ENCODE measurements around the gene WIZ.

WIZ gene

GRCh38 chr19:15437355-15438123, 12.2 kb downstream of the WIZ start:
- Histone ChIP-seq H3K27me3 (replicated peaks; ENCODE audit: control insufficient read depth, insufficient read depth, low read length, poor library complexity, severe bottlenecking) (no peaks in the 10 kb centered on the region), H3K9me3 (ENCODE audit: control insufficient read depth, low read length) (no peaks in the 10 kb centered on the region), H3K4me3 (ENCODE audit: insufficient read depth, low read depth, low read length, poor library complexity, severe bottlenecking) (no peak overlapping the region), H3K27ac (ENCODE audit: insufficient read depth, low read length, poor library complexity, severe bottlenecking) (no peak overlapping the region), H3K4me1 (ENCODE audit: control insufficient read depth, insufficient read depth, low read length, poor library complexity, severe bottlenecking) (peaks cover 5% of the 10 kb centered on the region), H3K36me3 (ENCODE audit: control insufficient read depth, insufficient read depth, low read length) (no peaks in the 10 kb centered on the region)
- DNase-seq, result no peak

GRCh38 chr19:15436826-15437110, 13.0 kb downstream of the WIZ start:
- Histone ChIP-seq H3K27ac (ENCODE audit: insufficient read depth, low read length, poor library complexity, severe bottlenecking) (no peak overlapping the region), H3K36me3 (ENCODE audit: control insufficient read depth, insufficient read depth, low read length) (no peaks in the 10 kb centered on the region), H3K4me3 (ENCODE audit: insufficient read depth, low read depth, low read length, poor library complexity, severe bottlenecking) (no peak overlapping the region), H3K4me1 (ENCODE audit: control insufficient read depth, insufficient read depth, low read length, poor library complexity, severe bottlenecking) (peaks cover 8% of the 10 kb centered on the region), H3K9me3 (ENCODE audit: control insufficient read depth, low read length) (no peaks in the 10 kb centered on the region), H3K27me3 (replicated peaks; ENCODE audit: control insufficient read depth, insufficient read depth, low read length, poor library complexity, severe bottlenecking) (no peaks in the 10 kb centered on the region)
- no peak for DNase-seq

GRCh38 chr19:15436012-15436825, 13.5 kb downstream of the WIZ start:
- Histone ChIP-seq H3K4me1 (ENCODE audit: control insufficient read depth, insufficient read depth, low read length, poor library complexity, severe bottlenecking) (peaks cover 13% of the 10 kb centered on the region), H3K9me3 (ENCODE audit: control insufficient read depth, low read length) (no peaks in the 10 kb centered on the region), H3K36me3 (ENCODE audit: control insufficient read depth, insufficient read depth, low read length) (no peaks in the 10 kb centered on the region), H3K27me3 (replicated peaks; ENCODE audit: control insufficient read depth, insufficient read depth, low read length, poor library complexity, severe bottlenecking) (no peaks in the 10 kb centered on the region), H3K4me3 (ENCODE audit: insufficient read depth, low read depth, low read length, poor library complexity, severe bottlenecking) (no peak overlapping the region), H3K27ac (ENCODE audit: insufficient read depth, low read length, poor library complexity, severe bottlenecking) (no peak overlapping the region)
- DNase-seq, result no peak

GRCh38 chr19:15433519-15434069, 16.2 kb downstream of the WIZ start:
- no peak for DNase-seq
- Histone ChIP-seq H3K36me3 (ENCODE audit: control insufficient read depth, insufficient read depth, low read length) (peaks cover 5% of the 10 kb centered on the region), H3K9me3 (ENCODE audit: control insufficient read depth, low read length) (no peaks in the 10 kb centered on the region), H3K4me3 (ENCODE audit: insufficient read depth, low read depth, low read length, poor library complexity, severe bottlenecking) (peak overlapping the region; percentile 60), H3K4me1 (ENCODE audit: control insufficient read depth, insufficient read depth, low read length, poor library complexity, severe bottlenecking) (peaks cover 18% of the 10 kb centered on the region), H3K27me3 (replicated peaks; ENCODE audit: control insufficient read depth, insufficient read depth, low read length, poor library complexity, severe bottlenecking) (no peaks in the 10 kb centered on the region), H3K27ac (ENCODE audit: insufficient read depth, low read length, poor library complexity, severe bottlenecking) (no peak overlapping the region)

- H3K4me3 ChIP-seq (ENCODE audit: insufficient read depth, low read depth, low read length, poor library complexity, severe bottlenecking), result peak overlapping the region; percentile 60
- peak overlapping the region; percentile 64 for H3K27ac ChIP-seq (ENCODE audit: insufficient read depth, low read length, poor library complexity, severe bottlenecking)
- no peaks in the 10 kb centered on the region for H3K9me3 ChIP-seq (ENCODE audit: control insufficient read depth, low read length)
- DNase-seq, result peak; percentile 82 to 86 (median 84)
- peaks cover 9% of the 10 kb centered on the region for H3K36me3 ChIP-seq (ENCODE audit: control insufficient read depth, insufficient read depth, low read length)
- no peaks in the 10 kb centered on the region for H3K27me3 ChIP-seq (replicated peaks; ENCODE audit: control insufficient read depth, insufficient read depth, low read length, poor library complexity, severe bottlenecking)
- peaks cover 18% of the 10 kb centered on the region for H3K4me1 ChIP-seq (ENCODE audit: control insufficient read depth, insufficient read depth, low read length, poor library complexity, severe bottlenecking)
These were observed 16.9 kb downstream of the WIZ start for GRCh38 chr19:15432629-15433518.

- Histone ChIP-seq H3K36me3 (ENCODE audit: control insufficient read depth, insufficient read depth, low read length) (peaks cover 16% of the 10 kb centered on the region), H3K27me3 (replicated peaks; ENCODE audit: control insufficient read depth, insufficient read depth, low read length, poor library complexity, severe bottlenecking) (no peaks in the 10 kb centered on the region), H3K9me3 (ENCODE audit: control insufficient read depth, low read length) (no peaks in the 10 kb centered on the region), H3K4me1 (ENCODE audit: control insufficient read depth, insufficient read depth, low read length, poor library complexity, severe bottlenecking) (peaks cover 18% of the 10 kb centered on the region), H3K27ac (ENCODE audit: insufficient read depth, low read length, poor library complexity, severe bottlenecking) (peak overlapping the region; percentile 66), H3K4me3 (ENCODE audit: insufficient read depth, low read depth, low read length, poor library complexity, severe bottlenecking) (peak overlapping the region; percentile 63)
- DNase-seq, result no peak
These were observed 17.7 kb downstream of the WIZ start for GRCh38 chr19:15432018-15432494.

GRCh38 chr19:15431396-15432017, 18.2 kb downstream of the WIZ start:
- Histone ChIP-seq H3K36me3 (ENCODE audit: control insufficient read depth, insufficient read depth, low read length) (peaks cover 22% of the 10 kb centered on the region), H3K4me1 (ENCODE audit: control insufficient read depth, insufficient read depth, low read length, poor library complexity, severe bottlenecking) (peaks cover 18% of the 10 kb centered on the region), H3K4me3 (ENCODE audit: insufficient read depth, low read depth, low read length, poor library complexity, severe bottlenecking) (peak overlapping the region; percentile 63), H3K27ac (ENCODE audit: insufficient read depth, low read length, poor library complexity, severe bottlenecking) (peak overlapping the region; percentile 66), H3K27me3 (replicated peaks; ENCODE audit: control insufficient read depth, insufficient read depth, low read length, poor library complexity, severe bottlenecking) (no peaks in the 10 kb centered on the region), H3K9me3 (ENCODE audit: control insufficient read depth, low read length) (no peaks in the 10 kb centered on the region)
- no peak for DNase-seq

GRCh38 chr19:15430526-15431120, 19.1 kb downstream of the WIZ start:
- H3K9me3 ChIP-seq (ENCODE audit: control insufficient read depth, low read length), result no peaks in the 10 kb centered on the region
- no peak overlapping the region for H3K27ac ChIP-seq (ENCODE audit: insufficient read depth, low read length, poor library complexity, severe bottlenecking)
- peaks cover 26% of the 10 kb centered on the region for H3K36me3 ChIP-seq (ENCODE audit: control insufficient read depth, insufficient read depth, low read length)
- no peak for DNase-seq
- H3K4me3 ChIP-seq (ENCODE audit: insufficient read depth, low read depth, low read length, poor library complexity, severe bottlenecking), result no peak overlapping the region
- no peaks in the 10 kb centered on the region for H3K27me3 ChIP-seq (replicated peaks; ENCODE audit: control insufficient read depth, insufficient read depth, low read length, poor library complexity, severe bottlenecking)
- H3K4me1 ChIP-seq (ENCODE audit: control insufficient read depth, insufficient read depth, low read length, poor library complexity, severe bottlenecking), result peaks cover 18% of the 10 kb centered on the region

All from effector memory CD4-positive, alpha-beta T cell (primary cell).